A673 (cell line): ENCODE data around the gene OR4D11.

ENCODE experiments used
- EZH2 ChIP-seq: fragments of 200-600 bp; sonication (generic); IDR thresholded peaks from 2 replicates; pipeline ENCODE4 v1.6.1; 2017; ENCODE audit warnings: borderline replicate concordance, low read depth, mild to moderate bottlenecking, mixed read lengths, antibody characterized with exemption, low read length; ENCODE audit not compliant: poor library complexity, severe bottlenecking
- TF ChIP-seq, protein P1 (sequence below): fragments of 300-800, 200-600 bp; sonication (generic); conservative IDR thresholded peaks from 2 replicates; pipeline ENCODE4 v1.5.1; 2017; ENCODE audit warnings: low read depth, mild to moderate bottlenecking, antibody characterized with exemption, low read length, moderate library complexity, mixed read lengths

- TF ChIP-seq, protein P1, sequence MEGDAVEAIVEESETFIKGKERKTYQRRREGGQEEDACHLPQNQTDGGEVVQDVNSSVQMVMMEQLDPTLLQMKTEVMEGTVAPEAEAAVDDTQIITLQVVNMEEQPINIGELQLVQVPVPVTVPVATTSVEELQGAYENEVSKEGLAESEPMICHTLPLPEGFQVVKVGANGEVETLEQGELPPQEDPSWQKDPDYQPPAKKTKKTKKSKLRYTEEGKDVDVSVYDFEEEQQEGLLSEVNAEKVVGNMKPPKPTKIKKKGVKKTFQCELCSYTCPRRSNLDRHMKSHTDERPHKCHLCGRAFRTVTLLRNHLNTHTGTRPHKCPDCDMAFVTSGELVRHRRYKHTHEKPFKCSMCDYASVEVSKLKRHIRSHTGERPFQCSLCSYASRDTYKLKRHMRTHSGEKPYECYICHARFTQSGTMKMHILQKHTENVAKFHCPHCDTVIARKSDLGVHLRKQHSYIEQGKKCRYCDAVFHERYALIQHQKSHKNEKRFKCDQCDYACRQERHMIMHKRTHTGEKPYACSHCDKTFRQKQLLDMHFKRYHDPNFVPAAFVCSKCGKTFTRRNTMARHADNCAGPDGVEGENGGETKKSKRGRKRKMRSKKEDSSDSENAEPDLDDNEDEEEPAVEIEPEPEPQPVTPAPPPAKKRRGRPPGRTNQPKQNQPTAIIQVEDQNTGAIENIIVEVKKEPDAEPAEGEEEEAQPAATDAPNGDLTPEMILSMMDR = no peak
- no peak for TF ChIP-seq EZH2
Measured at GRCh38 chr11:59528711-59529110, 25.3 kb downstream of the OR4D11 start.
